B cell (primary cell): ENCODE measurements around the gene GPR152.

Experiments
- CTCF ChIP-seq: fragments of 200-600 bp; IDR thresholded peaks from one replicate; pipeline ENCODE4 v1.8.0; 2022; ENCODE audit warnings: antibody characterized with exemption, mild to moderate bottlenecking
- EZH2 ChIP-seq: IDR thresholded peaks from 2 replicates; pipeline ENCODE4 v1.6.1; 2012; ENCODE audit warnings: borderline replicate concordance, low read depth, mild to moderate bottlenecking, moderate library complexity, low read length; ENCODE audit not compliant: insufficient read depth, poor library complexity, severe bottlenecking

GRCh38 chr11:67466367-67466766 lies 13.8 kb upstream of the GPR152 start:
- no peak for TF ChIP-seq EZH2
- no peak for TF ChIP-seq CTCF
